ENCODE results near the gene IRF5.
"Not testable (repeated sequence)": the region's sequence is repeated elsewhere in the genome, so short reads cannot be mapped to it uniquely, and the experiment has no call there.

The IRF5 gene

GRCh38 chr7:128937271-128937646, 468 bp upstream of the IRF5 start:
- peak overlapping the region; percentile 67 for H3K4me3 Mint-ChIP-seq
- no peak overlapping the region for H3K27ac Mint-ChIP-seq
- H3K4me1 Mint-ChIP-seq (ENCODE audit: low read depth) = peaks cover 43% of the 10 kb centered on the region
- H3K9me3 Mint-ChIP-seq = no peaks in the 10 kb centered on the region
- H3K36me3 Mint-ChIP-seq (ENCODE audit: low read depth) = no peaks in the 10 kb centered on the region
- peaks cover 14% of the 10 kb centered on the region for H3K27me3 Mint-ChIP-seq

- Mint-ChIP-seq H3K36me3 (ENCODE audit: low read depth) (no peaks in the 10 kb centered on the region), H3K27ac (peak overlapping the region; percentile 45), H3K27me3 (peaks cover 14% of the 10 kb centered on the region), H3K4me1 (ENCODE audit: low read depth) (peaks cover 34% of the 10 kb centered on the region), H3K9me3 (no peaks in the 10 kb centered on the region), H3K4me3 (peak overlapping the region; percentile 82)
Measured at GRCh38 chr7:128938544-128939074, 882 bp downstream of the IRF5 start.

- Mint-ChIP-seq H3K4me1 (ENCODE audit: low read depth) (peaks cover 30% of the 10 kb centered on the region), H3K9me3 (no peaks in the 10 kb centered on the region), H3K36me3 (ENCODE audit: low read depth) (no peaks in the 10 kb centered on the region), H3K4me3 (peak overlapping the region; percentile 61), H3K27me3 (peaks cover 14% of the 10 kb centered on the region), H3K27ac (no peak overlapping the region)
Measured at GRCh38 chr7:128939075-128939860, 1.5 kb downstream of the IRF5 start.

- H3K27me3 Mint-ChIP-seq = peaks cover 14% of the 10 kb centered on the region
- peak overlapping the region; percentile 49 for H3K27ac Mint-ChIP-seq
- peaks cover 28% of the 10 kb centered on the region for H3K4me1 Mint-ChIP-seq (ENCODE audit: low read depth)
- H3K36me3 Mint-ChIP-seq (ENCODE audit: low read depth) = no peaks in the 10 kb centered on the region
- peak overlapping the region; percentile 61 for H3K4me3 Mint-ChIP-seq
- H3K9me3 Mint-ChIP-seq = no peaks in the 10 kb centered on the region
Measured at GRCh38 chr7:128939861-128940410, 2.2 kb downstream of the IRF5 start.

- Mint-ChIP-seq H3K4me3 (peak overlapping the region; percentile 61), H3K9me3 (no peaks in the 10 kb centered on the region), H3K36me3 (ENCODE audit: low read depth) (no peaks in the 10 kb centered on the region), H3K27me3 (peaks cover 14% of the 10 kb centered on the region), H3K4me1 (ENCODE audit: low read depth) (peaks cover 24% of the 10 kb centered on the region), H3K27ac (peak overlapping the region; percentile 57)
Measured at GRCh38 chr7:128940494-128941322, 3.0 kb downstream of the IRF5 start.

- Mint-ChIP-seq H3K4me3 (peak overlapping the region; percentile 61), H3K9me3 (no peaks in the 10 kb centered on the region), H3K27me3 (peaks cover 14% of the 10 kb centered on the region), H3K4me1 (ENCODE audit: low read depth) (peaks cover 24% of the 10 kb centered on the region), H3K27ac (peak overlapping the region; percentile 57), H3K36me3 (ENCODE audit: low read depth) (no peaks in the 10 kb centered on the region)
Measured at GRCh38 chr7:128941323-128941890, 3.7 kb downstream of the IRF5 start.

- Mint-ChIP-seq H3K27me3 (peaks cover 10% of the 10 kb centered on the region), H3K27ac (no peak overlapping the region), H3K4me1 (ENCODE audit: low read depth) (peaks cover 24% of the 10 kb centered on the region), H3K4me3 (no peak overlapping the region), H3K36me3 (ENCODE audit: low read depth) (no peaks in the 10 kb centered on the region), H3K9me3 (no peaks in the 10 kb centered on the region)
Measured at GRCh38 chr7:128941946-128942526, 4.3 kb downstream of the IRF5 start.

GRCh38 chr7:128943251-128943650, 5.5 kb downstream of the IRF5 start:
- not testable (repeated sequence) for H3K27me3 Mint-ChIP-seq; H3K9me3 Mint-ChIP-seq; H3K27ac Mint-ChIP-seq; H3K36me3 Mint-ChIP-seq (ENCODE audit: low read depth); H3K4me3 Mint-ChIP-seq
- peaks cover 24% of the 10 kb centered on the region for H3K4me1 Mint-ChIP-seq (ENCODE audit: low read depth)

- Mint-ChIP-seq H3K27ac (no peak overlapping the region), H3K36me3 (ENCODE audit: low read depth) (peaks cover 5% of the 10 kb centered on the region), H3K4me3 (no peak overlapping the region), H3K27me3 (no peaks in the 10 kb centered on the region), H3K4me1 (ENCODE audit: low read depth) (peaks cover 13% of the 10 kb centered on the region), H3K9me3 (no peaks in the 10 kb centered on the region)
Measured at GRCh38 chr7:128944487-128945236, 6.9 kb downstream of the IRF5 start.

- Mint-ChIP-seq H3K4me1 (ENCODE audit: low read depth) (peaks cover 8% of the 10 kb centered on the region), H3K27ac (no peak overlapping the region), H3K27me3 (no peaks in the 10 kb centered on the region), H3K4me3 (no peak overlapping the region), H3K36me3 (ENCODE audit: low read depth) (peaks cover 6% of the 10 kb centered on the region), H3K9me3 (no peaks in the 10 kb centered on the region)
Measured at GRCh38 chr7:128945668-128946366, 8.1 kb downstream of the IRF5 start.

GRCh38 chr7:128946936-128947830, 9.5 kb downstream of the IRF5 start:
- Mint-ChIP-seq H3K9me3 (no peaks in the 10 kb centered on the region), H3K27ac (no peak overlapping the region), H3K36me3 (ENCODE audit: low read depth) (peaks cover 19% of the 10 kb centered on the region), H3K4me1 (ENCODE audit: low read depth) (no peaks in the 10 kb centered on the region), H3K27me3 (no peaks in the 10 kb centered on the region), H3K4me3 (no peak overlapping the region)

- H3K27me3 Mint-ChIP-seq = no peaks in the 10 kb centered on the region
- H3K27ac Mint-ChIP-seq = no peak overlapping the region
- peaks cover 23% of the 10 kb centered on the region for H3K36me3 Mint-ChIP-seq (ENCODE audit: low read depth)
- no peak overlapping the region for H3K4me3 Mint-ChIP-seq
- H3K9me3 Mint-ChIP-seq = no peaks in the 10 kb centered on the region
- H3K4me1 Mint-ChIP-seq (ENCODE audit: low read depth) = no peaks in the 10 kb centered on the region
Measured at GRCh38 chr7:128947854-128948253, 10.1 kb downstream of the IRF5 start.

All from stimulated activated naive CD8-positive, alpha-beta T cell treated with anti-CD3 and anti-CD28 coated beads, Interleukin-15, Interleukin-2, amounts not matched to agents 100 ng/mL and 50 ng/mL, for 24 hours (primary cell).